ENCODE measurements around the gene SLC6A3.

DNA sequence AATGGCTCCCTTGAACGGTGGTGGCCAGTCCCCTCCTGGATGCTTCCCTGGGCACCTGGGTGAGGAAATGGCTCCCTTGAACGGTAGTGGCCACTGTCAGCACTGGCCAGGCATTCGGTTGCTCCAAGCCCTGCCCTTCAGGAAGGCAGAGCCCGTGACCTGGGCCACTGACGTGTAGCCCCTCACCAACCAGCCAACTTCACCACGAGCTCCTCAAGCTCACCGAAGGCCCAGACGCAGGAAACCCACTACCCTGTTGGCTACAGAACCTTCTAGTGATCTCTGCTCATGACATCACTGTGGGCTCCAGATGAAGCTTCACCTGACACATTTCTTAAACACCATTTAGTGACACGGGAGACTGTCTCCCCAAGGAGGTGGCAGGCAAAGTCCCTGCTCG, 9.2 kb downstream of the SLC6A3 start:
- TF ChIP-seq, protein P1, sequence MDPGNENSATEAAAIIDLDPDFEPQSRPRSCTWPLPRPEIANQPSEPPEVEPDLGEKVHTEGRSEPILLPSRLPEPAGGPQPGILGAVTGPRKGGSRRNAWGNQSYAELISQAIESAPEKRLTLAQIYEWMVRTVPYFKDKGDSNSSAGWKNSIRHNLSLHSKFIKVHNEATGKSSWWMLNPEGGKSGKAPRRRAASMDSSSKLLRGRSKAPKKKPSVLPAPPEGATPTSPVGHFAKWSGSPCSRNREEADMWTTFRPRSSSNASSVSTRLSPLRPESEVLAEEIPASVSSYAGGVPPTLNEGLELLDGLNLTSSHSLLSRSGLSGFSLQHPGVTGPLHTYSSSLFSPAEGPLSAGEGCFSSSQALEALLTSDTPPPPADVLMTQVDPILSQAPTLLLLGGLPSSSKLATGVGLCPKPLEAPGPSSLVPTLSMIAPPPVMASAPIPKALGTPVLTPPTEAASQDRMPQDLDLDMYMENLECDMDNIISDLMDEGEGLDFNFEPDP (CRISPR knock-in tag; conservative IDR thresholded peaks at IDR 0.05): no peak
- TF ChIP-seq ZFP36L2 (CRISPR knock-in tag; IDR thresholded peaks at IDR 0.05): no peak
- TF ChIP-seq SMC3 (IDR thresholded peaks at IDR 0.05; ENCODE audit: low read length): no peak
